SK-N-SH (cell line): ENCODE data around the gene TMEM184C. TPM values are rescaled to one million over a fixed set of nuclear protein-coding genes. Genes with fewer than 3 reads are reported as not detected.

Experiments used
- CTCF ChIA-PET: fragments of 300-600, 350-600 bp; formaldehyde crosslinking; extraction: SDS; loops from one replicate; lab custom pipeline; 2021; lab: Yijun Ruan, JAX
- POLR2A ChIA-PET: fragments of 350-600 bp; sonication (Branson Sonifier 250); formaldehyde crosslinking; extraction: SDS; loops from one replicate; lab custom pipeline; 2020; ENCODE audit warnings: antibody characterized with exemption, inconsistent platforms; lab: Yijun Ruan, JAX
- DNase-seq: peaks from one replicate; pipeline ENCODE4 v3.0.0; 2012
- H2AFZ ChIP-seq: fragments of 200-600 bp; sonication (generic); 2 replicates; pipeline ENCODE4 v1.8.1; 2016; ENCODE audit warnings: antibody characterized with exemption, mild to moderate bottlenecking, low read depth
- H3F3A ChIP-seq: fragments of 200-600 bp; sonication (generic); replicated peaks from 2 replicates; pipeline ENCODE3; 2016; ENCODE audit warnings: antibody characterized with exemption, mild to moderate bottlenecking; ENCODE audit not compliant: insufficient read depth
- H3K27ac ChIP-seq, 2 experiments: fragments of 200-500 bp in 1 of 2; fragments of 200-600 bp in 1 of 2; sonication (Bioruptor generic) in 1 of 2; sonication (generic), shearing (Covaris generic) in 1 of 2; 2 replicates each; pipeline versions ENCODE4 v1.5.1 to v1.6.1; 2014 to 2016; ENCODE audit warnings: low read depth in 2 of 2, inconsistent platforms in 1 of 2, low read length in 1 of 2, mild to moderate bottlenecking in 1 of 2, mixed read lengths in 1 of 2
- H3K27me3 ChIP-seq: fragments of 200-600 bp; sonication (generic), shearing (Covaris generic); 2 replicates; pipeline ENCODE4 v1.6.1; 2016; ENCODE audit warnings: mixed run types; ENCODE audit not compliant: insufficient read depth
- H3K36me3 ChIP-seq, 2 experiments: fragments of 200-500 bp in 1 of 2; fragments of 200-600 bp in 1 of 2; sonication (Bioruptor generic) in 1 of 2; sonication (generic) in 1 of 2; replicated peaks in 1 of 2; 2 replicates each; pipeline versions ENCODE3 to v1.5.1; 2014 to 2016; ENCODE audit warnings: low read length in 1 of 2, mild to moderate bottlenecking in 1 of 2; ENCODE audit not compliant: insufficient read depth in 2 of 2, control insufficient read depth in 1 of 2
- H3K4me1 ChIP-seq, 2 experiments: fragments of 200-500 bp in 1 of 2; fragments of 200-600 bp in 1 of 2; sonication (Bioruptor generic) in 1 of 2; sonication (generic), shearing (Covaris generic) in 1 of 2; 2 replicates each; pipeline versions ENCODE4 v1.5.1 to v1.6.1; 2014 to 2016; ENCODE audit warnings: low read depth in 1 of 2, low read length in 1 of 2, mixed run types in 1 of 2; ENCODE audit not compliant: insufficient read depth in 2 of 2, control insufficient read depth in 1 of 2
- H3K4me2 ChIP-seq: fragments of 200-600 bp; sonication (generic), shearing (Covaris generic); 2 replicates; pipeline ENCODE4 v1.6.1; 2017; ENCODE audit warnings: mixed run types
- H3K4me3 ChIP-seq, 2 experiments: fragments of 200-500 bp in 1 of 2; fragments of 200-600 bp in 1 of 2; sonication (Bioruptor generic) in 1 of 2; sonication (generic), shearing (Covaris generic) in 1 of 2; 2 replicates each; pipeline versions ENCODE4 v1.5.1 to v1.8.1; 2014 to 2016; ENCODE audit warnings: low read depth in 2 of 2, inconsistent platforms in 1 of 2, low read length in 1 of 2, mild to moderate bottlenecking in 1 of 2, mixed read lengths in 1 of 2, moderate library complexity in 1 of 2
- H3K79me2 ChIP-seq: fragments of 200-600 bp; sonication (generic); 2 replicates; pipeline ENCODE4 v1.8.1; 2017; ENCODE audit warnings: mild to moderate bottlenecking; ENCODE audit not compliant: insufficient read depth
- H3K9ac ChIP-seq: fragments of 200-600 bp; sonication (generic); 2 replicates; pipeline ENCODE4 v1.6.1; 2017; ENCODE audit warnings: mixed run types
- H3K9me2 ChIP-seq: fragments of 200-600 bp; sonication (generic); 2 replicates; pipeline ENCODE4 v1.6.1; 2017; ENCODE audit warnings: mixed run types
- H3K9me3 ChIP-seq: fragments of 200-600 bp; sonication (generic); 2 replicates; pipeline ENCODE4 v1.6.1; 2017; ENCODE audit warnings: mixed run types, mild to moderate bottlenecking, moderate library complexity
- H4K20me1 ChIP-seq: fragments of 200-600 bp; sonication (generic); 2 replicates; pipeline ENCODE4 v1.6.1; 2017; ENCODE audit warnings: mild to moderate bottlenecking, mixed run types; ENCODE audit not compliant: insufficient read depth
- CTCF ChIP-seq: fragments of 200-600 bp; sonication (generic); IDR thresholded peaks from 2 replicates; pipeline ENCODE4 v1.6.1; 2017; ENCODE audit warnings: antibody characterized with exemption, mild to moderate bottlenecking, moderate library complexity
- EP300 ChIP-seq, 2 experiments: IDR thresholded peaks; 2 replicates each; pipeline versions ENCODE4 v1.4.0 to v1.6.1; 2012; ENCODE audit warnings: borderline replicate concordance in 1 of 2, low read depth in 1 of 2, low read length in 1 of 2
- EZH2phosphoT487 ChIP-seq: fragments of 200-600 bp; sonication (generic); IDR thresholded peaks from 2 replicates; pipeline ENCODE4 v1.6.1; 2017; ENCODE audit warnings: low read depth, mixed run types, mild to moderate bottlenecking, antibody characterized with exemption, moderate library complexity, borderline replicate concordance
- FOXM1 ChIP-seq: IDR thresholded peaks from 2 replicates; pipeline ENCODE4 v1.4.0; 2012; ENCODE audit warnings: low read depth, mild to moderate bottlenecking
- GABPA ChIP-seq: IDR thresholded peaks from 2 replicates; pipeline ENCODE4 v1.4.0; 2012; ENCODE audit warnings: low read depth, mild to moderate bottlenecking
- IRF3 ChIP-seq: fragments of 150-350 bp; IDR thresholded peaks from 2 replicates; pipeline ENCODE4 v1.6.1; 2016; ENCODE audit warnings: mild to moderate bottlenecking, low read depth, low read length
- JUND ChIP-seq: IDR thresholded peaks from 2 replicates; pipeline ENCODE4 v1.4.0; 2012
- MEF2A ChIP-seq: IDR thresholded peaks from 2 replicates; pipeline ENCODE4 v1.4.0; 2012; ENCODE audit warnings: low read depth, borderline replicate concordance
- MXI1 ChIP-seq: IDR thresholded peaks from 2 replicates; pipeline ENCODE4 v1.6.1; 2012; ENCODE audit warnings: mild to moderate bottlenecking, low read depth, low read length, improper control_type of control experiment
- NFIC ChIP-seq: IDR thresholded peaks from 2 replicates; pipeline ENCODE4 v1.4.0; 2012; ENCODE audit warnings: borderline replicate concordance
- NRF1 ChIP-seq: IDR thresholded peaks from 2 replicates; pipeline ENCODE4 v1.6.1; 2012; ENCODE audit warnings: low read depth, mild to moderate bottlenecking, low read length
- PBX3 ChIP-seq: IDR thresholded peaks from 2 replicates; pipeline ENCODE4; 2012
- RAD21 ChIP-seq: IDR thresholded peaks from 2 replicates; pipeline ENCODE4 v1.6.1; 2012; ENCODE audit warnings: mild to moderate bottlenecking, low read length
- RXRA ChIP-seq: IDR thresholded peaks from 2 replicates; pipeline ENCODE4 v1.4.0; 2012; ENCODE audit warnings: low read depth, mild to moderate bottlenecking, borderline replicate concordance
- SMC3 ChIP-seq: IDR thresholded peaks from 2 replicates; pipeline ENCODE4 v1.6.1; 2012; ENCODE audit warnings: low read depth, low read length, improper control_type of control experiment
- TAF1 ChIP-seq: IDR thresholded peaks from 2 replicates; pipeline ENCODE4 v1.6.1; 2012; ENCODE audit warnings: low read depth, mild to moderate bottlenecking, low read length, moderate library complexity, borderline replicate concordance
- USF1 ChIP-seq: IDR thresholded peaks from 2 replicates; pipeline ENCODE4 v1.4.0; 2012; ENCODE audit warnings: low read depth, borderline replicate concordance
- USF2 ChIP-seq: fragments of 150-350 bp; IDR thresholded peaks from 2 replicates; pipeline ENCODE4 v1.6.1; 2017; ENCODE audit warnings: antibody characterized with exemption, low read length, low read depth, borderline replicate concordance
- YY1 ChIP-seq: IDR thresholded peaks from 2 replicates; pipeline ENCODE4 v1.4.0; 2012; ENCODE audit warnings: low read depth, mild to moderate bottlenecking
- WGBS: methylation state at CpG from one replicate; pipeline ENCODE4 v1.1.6; 2017; ENCODE audit warnings: low lambda C conversion rate; 5-methylcytosine and 5-hydroxymethylcytosine counted together
- polyA plus RNA-seq, 3 experiments: library from polyadenylated mRNA; depleted of rRNA; stranded (reverse); fragments of >200 nt; gene quantifications; 2 replicates each; pipeline ENCODE4 v1.2.3, GENCODE V29; 2012

The TMEM184C gene
- polyA plus RNA-seq, 1 of the 3 experiments (the other 2 are of a cell fraction) = 17.5 TPM

GRCh38 chr4:147633643-147634042 lies 16.4 kb downstream of the TMEM184C start:
- H3K36me3 ChIP-seq = peaks cover 86 to 94% of the 10 kb centered on the region in 2 experiments
- ChIA-PET POLR2A (no interaction called here), CTCF (interaction anchor here (1.2 to 1.6 kb wide), 3 partner anchors 16 to 236 kb away, joined by 3 to 5 read pairs (median 4); partner anchors contain the start of gene TMEM184C)
- no peak overlapping the region for H3K4me2 ChIP-seq
- no peaks in the 10 kb centered on the region for H3K27me3 ChIP-seq
- H4K20me1 ChIP-seq = no peaks in the 10 kb centered on the region
- no peaks in the 10 kb centered on the region; the same call in none of the 2 replicates for H3K79me2 ChIP-seq
- H3K9me3 ChIP-seq = 0 out of 2 replicates have a peak, but pooled peaks cover 4% of the 10 kb centered on the region
- H3F3A ChIP-seq = peaks cover 26% of the 10 kb centered on the region
- DNase-seq = no peak
- peaks cover 0 to 7% of the 10 kb centered on the region in 2 experiments; a peak in 2 of 4 replicates for H3K4me1 ChIP-seq
- no peak for TF ChIP-seq NFIC
- no peak for TF ChIP-seq JUND
- TF ChIP-seq YY1 = no peak
- TF ChIP-seq SMC3 = no peak
- TF ChIP-seq USF1 = no peak
- TF ChIP-seq IRF3 = no peak
- TF ChIP-seq FOXM1 = no peak
- TF ChIP-seq TAF1 = no peak
- no peak for TF ChIP-seq EP300 (IDR thresholded peaks at IDR 0.05; ENCODE audit: borderline replicate concordance in 1 of 2, low read depth in 1 of 2, low read length in 1 of 2)
- no peak overlapping the region for H3K4me3 ChIP-seq
- 82% methylated on average over 1 of the region's 1 CpG for WGBS
- H2AFZ ChIP-seq = no peak overlapping the region
- peak overlapping the region; percentile 30 to 69; a peak in 2 of 4 replicates for H3K27ac ChIP-seq
- H3K9me2 ChIP-seq = no peaks in the 10 kb centered on the region
- no peak overlapping the region for H3K9ac ChIP-seq

GRCh38 chr4:147635348-147635747 lies 18.2 kb downstream of the TMEM184C start:
- Histone ChIP-seq H2AFZ (no peak overlapping the region), H4K20me1 (no peaks in the 10 kb centered on the region), H3K27me3 (no peaks in the 10 kb centered on the region), H3K9me3 (0 out of 2 replicates have a peak, but pooled peaks cover 4% of the 10 kb centered on the region), H3K9me2 (no peaks in the 10 kb centered on the region), H3K9ac (no peak overlapping the region), H3K79me2 (no peaks in the 10 kb centered on the region; the same call in 1 of the 2 replicates), H3K4me2 (no peak overlapping the region), H3K4me3 (no peak overlapping the region), H3F3A (peaks cover 24% of the 10 kb centered on the region), H3K36me3 (peaks cover 69 to 81% of the 10 kb centered on the region in 2 experiments), H3K4me1 (peaks cover 1 to 2% of the 10 kb centered on the region in 2 experiments; a peak in 2 of 4 replicates), H3K27ac (no peak overlapping the region)
- ChIA-PET CTCF (no interaction called here), POLR2A (no interaction called here)
- DNase-seq = no peak
- no peak for TF ChIP-seq YY1
- TF ChIP-seq USF2 = no peak
- no peak for TF ChIP-seq MEF2A
- no peak for TF ChIP-seq RXRA
- no peak for TF ChIP-seq PBX3
- TF ChIP-seq MXI1 = no peak
- no peak for TF ChIP-seq CTCF
- TF ChIP-seq NFIC = no peak
- TF ChIP-seq NRF1 = no peak
- TF ChIP-seq RAD21 = no peak
- no peak for TF ChIP-seq IRF3
- TF ChIP-seq GABPA = no peak
- TF ChIP-seq EZH2phosphoT487 = no peak
- no peak for TF ChIP-seq SMC3
